HEK293T (cell line): ENCODE measurements around the gene GLT8D1.

Source experiments
- BHLHE40 ChIP-seq: fragments of 450-650 bp; IDR thresholded peaks from 2 replicates; pipeline ENCODE4 v1.6.1; 2016; ENCODE audit warnings: mild to moderate bottlenecking, moderate library complexity, borderline replicate concordance
- ELF4 ChIP-seq: fragments of 450-650 bp; IDR thresholded peaks from 2 replicates; pipeline ENCODE4 v1.6.1; 2017; ENCODE audit warnings: antibody characterized with exemption
- FOXA1 ChIP-seq: fragments of 450-650 bp; IDR thresholded peaks from 2 replicates; pipeline ENCODE4 v1.6.1; 2016; ENCODE audit warnings: mild to moderate bottlenecking
- HDGF ChIP-seq: fragments of 450-650 bp; IDR thresholded peaks from 2 replicates; pipeline ENCODE4 v1.6.1; 2017; ENCODE audit warnings: antibody characterized with exemption, borderline replicate concordance
- L3MBTL2 ChIP-seq: fragments of 450-650 bp; conservative IDR thresholded peaks from 2 replicates; pipeline ENCODE4 v1.6.1; 2016; ENCODE audit warnings: mild to moderate bottlenecking
- LEF1 ChIP-seq: fragments of 450-650 bp; IDR thresholded peaks from 2 replicates; pipeline ENCODE4 v1.6.1; 2017; ENCODE audit warnings: mild to moderate bottlenecking, borderline replicate concordance
- NFRKB ChIP-seq: fragments of 450-650 bp; IDR thresholded peaks from 2 replicates; pipeline ENCODE4 v1.6.1; 2016; ENCODE audit warnings: mild to moderate bottlenecking, moderate library complexity
- SP1 ChIP-seq: fragments of 450-650 bp; IDR thresholded peaks from 2 replicates; pipeline ENCODE4 v1.6.1; 2017
- SUZ12 ChIP-seq: fragments of 450-650 bp; IDR thresholded peaks from 2 replicates; pipeline ENCODE4 v1.6.1; 2016; ENCODE audit warnings: mild to moderate bottlenecking
- TARDBP ChIP-seq: fragments of 450-650 bp; IDR thresholded peaks from 2 replicates; pipeline ENCODE4 v1.6.1; 2016

GRCh38 chr3:52707585-52707984 lies 2.0 kb upstream of the GLT8D1 start:
- TF ChIP-seq BHLHE40 (no peak), SUZ12 (no peak), L3MBTL2 (no peak), HDGF (no peak), LEF1 (no peak), ELF4 (no peak), FOXA1 (no peak), SP1 (no peak), NFRKB (no peak), TARDBP (no peak)
